K562 (cell line): Measurements from ENCODE around the gene MIER2. TPM values are rescaled to one million over a fixed set of nuclear protein-coding genes. Genes with fewer than 3 reads are reported as not detected.

Experiments
- CREB1 ChIP-seq, 2 experiments: sonication (generic) in 1 of 2; formaldehyde crosslinking in 1 of 2; IDR thresholded peaks; 2 replicates each; pipeline versions ENCODE4 v1.6.1 to v1.8.0; 2012 to 2022; ENCODE audit warnings: inconsistent platforms in 1 of 2, mild to moderate bottlenecking in 1 of 2, missing genetic modification reagents in 1 of 2, moderate library complexity in 1 of 2
- GTF2B ChIP-seq: IDR thresholded peaks from 2 replicates; pipeline ENCODE4 v1.6.1; 2011; ENCODE audit not compliant: insufficient read length; ENCODE audit errors: extremely low read depth
- GTF3C2 ChIP-seq: IDR thresholded peaks from 3 replicates; pipeline ENCODE4 v1.6.1; 2011; ENCODE audit warnings: borderline replicate concordance, mild to moderate bottlenecking, moderate library complexity; ENCODE audit not compliant: insufficient read length; ENCODE audit errors: extremely low read depth
- KLF6 ChIP-seq: fragments of 250-450 bp; sonication (Bioruptor Pico); IDR thresholded peaks from 2 replicates; pipeline ENCODE4 v1.4.0; 2020; ENCODE audit warnings: mild to moderate bottlenecking, moderate library complexity, borderline replicate concordance
- MBD2 ChIP-seq: sonication (generic); IDR thresholded peaks from 2 replicates; pipeline ENCODE4 v1.6.1; 2016; ENCODE audit warnings: low read depth, borderline replicate concordance
- MECOM ChIP-seq: fragments of 250-450 bp; sonication (Bioruptor Pico); IDR thresholded peaks from 2 replicates; pipeline ENCODE4 v1.8.0; 2022; ENCODE audit warnings: inconsistent platforms
- MEIS2 ChIP-seq: fragments of 450-650 bp; IDR thresholded peaks from 2 replicates; pipeline ENCODE4 v1.6.1; 2014; ENCODE audit warnings: mild to moderate bottlenecking; ENCODE audit not compliant: partially characterized antibody
- NELFE ChIP-seq: IDR thresholded peaks from 2 replicates; pipeline ENCODE4 v1.6.1; 2011; ENCODE audit warnings: mild to moderate bottlenecking; ENCODE audit not compliant: insufficient read depth, insufficient read length
- SRSF3 ChIP-seq: fragments of 200-400 bp; formaldehyde crosslinking; IDR thresholded peaks from 2 replicates; pipeline ENCODE4 v1.6.1; 2016; ENCODE audit warnings: mild to moderate bottlenecking, low read length, moderate library complexity; ENCODE audit not compliant: insufficient read depth
- SRSF9 ChIP-seq: fragments of 200-400 bp; formaldehyde crosslinking; IDR thresholded peaks from 2 replicates; pipeline ENCODE4 v1.6.1; 2017; ENCODE audit warnings: low read depth, low read length, borderline replicate concordance
- TGIF2 ChIP-seq: sonication (generic); formaldehyde crosslinking; IDR thresholded peaks from 2 replicates; pipeline ENCODE4 v1.8.1; 2022; ENCODE audit warnings: mild to moderate bottlenecking, missing genetic modification reagents, moderate library complexity
- ZBTB34 ChIP-seq: fragments of 250-450 bp; sonication (Bioruptor Pico); IDR thresholded peaks from 2 replicates; pipeline ENCODE4 v1.8.0; 2021; ENCODE audit warnings: mild to moderate bottlenecking, moderate library complexity
- ZNF407 ChIP-seq: fragments of 450-650 bp; IDR thresholded peaks from 2 replicates; pipeline ENCODE4 v1.6.1; 2016; ENCODE audit warnings: low read depth
- ZNF830 ChIP-seq: fragments of 250-450 bp; sonication (Bioruptor Pico); IDR thresholded peaks from 2 replicates; pipeline ENCODE4 v1.5.0; 2021; ENCODE audit warnings: mild to moderate bottlenecking
- polyA plus RNA-seq, 8 experiments: library from polyadenylated mRNA; depleted of rRNA in 4 of 8; stranded (reverse) in 5 of 8; unstranded in 3 of 8; fragments of >200 nt; fragmentation: Nextera tagmentation in 2 of 8; fragmentation: Illumina TruSeq in 1 of 8; extraction: Ambion mirVana in 2 of 8; extraction: Trizol in 1 of 8; gene quantifications; 2 replicates each; pipeline versions ENCODE4 v1.2.1 to v1.2.3, GENCODE V29; 2011 to 2014; ENCODE audit warnings: inconsistent platforms in 1 of 8, missing spikeins in 1 of 8
- total RNA-seq, 7 experiments: library from RNA; depleted of rRNA in 6 of 7; stranded (reverse); fragments of >200 nt in 6 of 7; fragmentation: Illumina TruSeq in 2 of 7; extraction: Trizol in 2 of 7; gene quantifications; 2 replicates each; pipeline versions ENCODE4 v1.2.1 to v1.2.3, GENCODE V29; 2011 to 2021; ENCODE audit warnings: low replicate concordance in 1 of 7

Gene MIER2
- total and polyA plus RNA-seq, 9 of the 15 experiments (the other 6 are each of a cell fraction or from before 2014, with no cell fraction given), result 0.46 to 34.7 (median 15.6) TPM

- TF ChIP-seq GTF3C2, result no peak
- TF ChIP-seq SRSF9, result no peak
- no peak for TF ChIP-seq SRSF3
- no peak for TF ChIP-seq MECOM (CRISPR knock-in tag)
- no peak for TF ChIP-seq MEIS2
- no peak for TF ChIP-seq MBD2
- TF ChIP-seq NELFE, result no peak
- no peak for TF ChIP-seq TGIF2 (CRISPR knock-in tag)
- no peak for TF ChIP-seq ZBTB34
- TF ChIP-seq CREB1 (IDR thresholded peaks at IDR 0.05), result peak; percentile 86
- TF ChIP-seq CREB1 (CRISPR knock-in tag; IDR thresholded peaks at IDR 0.05), result peak; percentile 83
- no peak for TF ChIP-seq KLF6 (CRISPR knock-in tag)
- TF ChIP-seq GTF2B, result no peak
- no peak for TF ChIP-seq ZNF407
- no peak for TF ChIP-seq ZNF830 (CRISPR knock-in tag)
Observed at GRCh38 chr19:383040-383439, 38.4 kb upstream of the MIER2 start (continued).
